Smooth muscle cell (in vitro differentiated cells): Measurements from ENCODE around the gene ARID3C. TPM values are rescaled to one million over a fixed set of nuclear protein-coding genes. Genes with fewer than 3 reads are reported as not detected.

Source experiments
- DNase-seq: peaks from one replicate; lab custom pipeline; 2025; ENCODE audit not compliant: unreplicated experiment; lab: John Stamatoyannopoulos, UW
- H2AFZ ChIP-seq: fragments of 200-600 bp; sonication (generic); 2 replicates; pipeline ENCODE4 v1.6.0; 2016; ENCODE audit warnings: antibody characterized with exemption, low read depth, mild to moderate bottlenecking
- H3F3A ChIP-seq: fragments of 200-600 bp; sonication (generic); 2 replicates; pipeline ENCODE4 v1.6.0; 2017; ENCODE audit warnings: antibody characterized with exemption, low read depth
- H3K27ac ChIP-seq: fragments of 200-600 bp; sonication (generic); 2 replicates; pipeline ENCODE4 v1.5.1; 2016; ENCODE audit warnings: low read depth, mild to moderate bottlenecking
- H3K27me3 ChIP-seq: fragments of 200-600 bp; sonication (generic); 2 replicates; pipeline ENCODE4 v1.6.1; 2016; ENCODE audit warnings: low read depth, mild to moderate bottlenecking
- H3K36me3 ChIP-seq: fragments of 200-600 bp; sonication (generic); 2 replicates; pipeline ENCODE4 v1.5.1; 2016; ENCODE audit warnings: low read depth
- H3K4me1 ChIP-seq: fragments of 200-600 bp; sonication (generic); 2 replicates; pipeline ENCODE4 v1.5.1; 2016; ENCODE audit warnings: low read depth
- H3K4me2 ChIP-seq: fragments of 200-600 bp; sonication (generic); 2 replicates; pipeline ENCODE4 v1.6.0; 2016; ENCODE audit warnings: mild to moderate bottlenecking
- H3K4me3 ChIP-seq: fragments of 200-600 bp; sonication (generic); 2 replicates; pipeline ENCODE4 v1.5.1; 2016; ENCODE audit warnings: mild to moderate bottlenecking
- H3K79me2 ChIP-seq: fragments of 200-600 bp; sonication (generic); 2 replicates; pipeline ENCODE4 v1.6.0; 2016; ENCODE audit warnings: low read depth, mild to moderate bottlenecking
- H3K9ac ChIP-seq: fragments of 200-600 bp; sonication (generic); 2 replicates; pipeline ENCODE4 v1.6.0; 2016; ENCODE audit warnings: low read depth
- H3K9me3 ChIP-seq: fragments of 200-600 bp; sonication (generic); replicated peaks from 2 replicates; pipeline ENCODE4 v1.5.1; 2016; ENCODE audit warnings: low read depth
- H4K20me1 ChIP-seq: fragments of 200-600 bp; sonication (generic); 2 replicates; pipeline ENCODE4 v1.6.0; 2016; ENCODE audit warnings: low read depth
- WGBS: methylation state at CpG from one replicate; pipeline ENCODE4 v1.1.7; 2016; ENCODE audit warnings: low lambda C conversion rate; 5-methylcytosine and 5-hydroxymethylcytosine counted together
- polyA plus RNA-seq: library from polyadenylated mRNA; unstranded; fragments of >200 nt; fragmentation: Nextera tagmentation; extraction: Ambion mirVana; gene quantifications from 2 replicates; pipeline ENCODE4 v1.2.1, GENCODE V29; 2016
- total RNA-seq: library from RNA; depleted of rRNA; stranded (reverse); fragments of >200 nt; gene quantifications from 2 replicates; pipeline ENCODE4 v1.2.3, GENCODE V29; 2014
- TF ChIP-seq, protein P1 (sequence below): fragments of 200-600 bp; sonication (generic); IDR thresholded peaks from 2 replicates; pipeline ENCODE4 v1.5.1; 2017; ENCODE audit warnings: borderline replicate concordance, mild to moderate bottlenecking, antibody characterized with exemption; ENCODE audit not compliant: insufficient read depth, poor library complexity, severe bottlenecking

ARID3C gene
- total and polyA plus RNA-seq, 2 experiments from 2014 or later, result 0.40 TPM; not detected in 1

GRCh38 chr9:34575862-34576596, 52.8 kb downstream of the ARID3C start:
- Histone ChIP-seq H3K4me3 (no peak overlapping the region), H3K27ac (no peak overlapping the region), H2AFZ (no peak overlapping the region), H3K9me3 (no peaks in the 10 kb centered on the region), H3K79me2 (peaks cover 18% of the 10 kb centered on the region), H4K20me1 (peaks cover 3% of the 10 kb centered on the region), H3K36me3 (no peaks in the 10 kb centered on the region), H3K27me3 (peaks cover 9% of the 10 kb centered on the region), H3K4me2 (peak overlapping the region; percentile 99), H3K9ac (no peak overlapping the region), H3K4me1 (peaks cover 57% of the 10 kb centered on the region), H3F3A (peaks cover 4% of the 10 kb centered on the region)
- 39% methylated on average over 21 of the region's 21 CpGs for WGBS
- DNase-seq, result no peak
- TF ChIP-seq, protein P1, sequence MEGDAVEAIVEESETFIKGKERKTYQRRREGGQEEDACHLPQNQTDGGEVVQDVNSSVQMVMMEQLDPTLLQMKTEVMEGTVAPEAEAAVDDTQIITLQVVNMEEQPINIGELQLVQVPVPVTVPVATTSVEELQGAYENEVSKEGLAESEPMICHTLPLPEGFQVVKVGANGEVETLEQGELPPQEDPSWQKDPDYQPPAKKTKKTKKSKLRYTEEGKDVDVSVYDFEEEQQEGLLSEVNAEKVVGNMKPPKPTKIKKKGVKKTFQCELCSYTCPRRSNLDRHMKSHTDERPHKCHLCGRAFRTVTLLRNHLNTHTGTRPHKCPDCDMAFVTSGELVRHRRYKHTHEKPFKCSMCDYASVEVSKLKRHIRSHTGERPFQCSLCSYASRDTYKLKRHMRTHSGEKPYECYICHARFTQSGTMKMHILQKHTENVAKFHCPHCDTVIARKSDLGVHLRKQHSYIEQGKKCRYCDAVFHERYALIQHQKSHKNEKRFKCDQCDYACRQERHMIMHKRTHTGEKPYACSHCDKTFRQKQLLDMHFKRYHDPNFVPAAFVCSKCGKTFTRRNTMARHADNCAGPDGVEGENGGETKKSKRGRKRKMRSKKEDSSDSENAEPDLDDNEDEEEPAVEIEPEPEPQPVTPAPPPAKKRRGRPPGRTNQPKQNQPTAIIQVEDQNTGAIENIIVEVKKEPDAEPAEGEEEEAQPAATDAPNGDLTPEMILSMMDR, result no peak

GRCh38 chr9:34575241-34575640, 53.6 kb downstream of the ARID3C start:
- peaks cover 9% of the 10 kb centered on the region for H3K27me3 ChIP-seq
- no peak overlapping the region for H2AFZ ChIP-seq
- no peak overlapping the region for H3K27ac ChIP-seq
- peaks cover 18% of the 10 kb centered on the region for H3K79me2 ChIP-seq
- no peak overlapping the region for H3K4me2 ChIP-seq
- WGBS, result 43% methylated on average over 8 of the region's 8 CpGs
- H3F3A ChIP-seq, result peaks cover 4% of the 10 kb centered on the region
- H3K9ac ChIP-seq, result no peak overlapping the region
- DNase-seq, result no peak
- H3K4me1 ChIP-seq, result peaks cover 58% of the 10 kb centered on the region
- no peaks in the 10 kb centered on the region for H3K36me3 ChIP-seq
- peaks cover 6% of the 10 kb centered on the region for H4K20me1 ChIP-seq
- H3K4me3 ChIP-seq, result no peak overlapping the region
- no peaks in the 10 kb centered on the region for H3K9me3 ChIP-seq
- TF ChIP-seq, protein P1, result no peak

- Histone ChIP-seq H3K36me3 (no peaks in the 10 kb centered on the region), H2AFZ (no peak overlapping the region), H3K4me3 (no peak overlapping the region), H4K20me1 (peaks cover 6% of the 10 kb centered on the region), H3K4me1 (peaks cover 54% of the 10 kb centered on the region), H3K27me3 (peaks cover 9% of the 10 kb centered on the region), H3K4me2 (no peak overlapping the region), H3K9ac (no peak overlapping the region), H3K27ac (no peak overlapping the region), H3K79me2 (peaks cover 15% of the 10 kb centered on the region), H3K9me3 (no peaks in the 10 kb centered on the region), H3F3A (peaks cover 4% of the 10 kb centered on the region)
- TF ChIP-seq, protein P1, result no peak
- no peak for DNase-seq
- 92% methylated on average over 12 of the region's 12 CpGs for WGBS
These were observed 54.3 kb downstream of the ARID3C start for GRCh38 chr9:34574571-34574970.
